ENCODE results near the gene KMT2A.

Gene KMT2A

DNA sequence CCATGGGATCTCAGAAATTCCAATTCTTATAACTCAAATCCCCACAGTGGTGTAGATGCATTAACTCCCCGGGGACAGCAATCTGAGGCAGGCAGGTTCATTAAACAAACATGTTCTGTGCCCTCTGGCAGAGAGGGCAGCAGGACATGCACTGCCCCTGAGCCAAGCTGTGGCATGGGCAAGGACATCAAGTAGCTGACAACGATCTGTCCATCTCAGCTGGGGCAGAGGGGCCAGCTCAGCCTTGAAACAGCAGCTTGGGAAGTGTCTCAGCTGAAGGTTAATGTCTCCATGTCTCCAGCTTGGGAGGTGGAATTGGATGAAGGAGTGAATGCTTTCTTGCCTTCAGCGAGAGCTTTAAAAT, 108.3 kb downstream of the KMT2A start:
- Histone ChIP-seq H3K27me3 (replicated peaks; ENCODE audit: control insufficient read depth, insufficient read depth, low read length) (no peaks in the 10 kb centered on the region), H3K36me3 (ENCODE audit: control insufficient read depth, insufficient read depth, low read length) (no peaks in the 10 kb centered on the region), H3K4me3 (replicated peaks; ENCODE audit: low read depth, low read length) (no peak overlapping the region)
- no peak for DNase-seq (ENCODE audit: extremely low read depth, insufficient read length)
- TF ChIP-seq CTCF (IDR thresholded peaks at IDR 0.05; ENCODE audit: insufficient read depth, low read length, poor library complexity, severe bottlenecking): no peak

- Histone ChIP-seq H3K27me3 (replicated peaks; ENCODE audit: control insufficient read depth, insufficient read depth, low read length) (no peaks in the 10 kb centered on the region), H3K4me3 (replicated peaks; ENCODE audit: low read depth, low read length) (no peak overlapping the region), H3K36me3 (ENCODE audit: control insufficient read depth, insufficient read depth, low read length) (no peaks in the 10 kb centered on the region)
- DNase-seq (ENCODE audit: extremely low read depth, insufficient read length): no peak
- no peak for TF ChIP-seq CTCF (IDR thresholded peaks at IDR 0.05; ENCODE audit: insufficient read depth, low read length, poor library complexity, severe bottlenecking)
Measured at GRCh38 chr11:118545533-118545932, 109.2 kb downstream of the KMT2A start.

GRCh38 chr11:118547132-118547531, 110.8 kb downstream of the KMT2A start:
- H3K27me3 ChIP-seq (replicated peaks; ENCODE audit: control insufficient read depth, insufficient read depth, low read length): no peaks in the 10 kb centered on the region
- H3K4me3 ChIP-seq (replicated peaks; ENCODE audit: low read depth, low read length): no peak overlapping the region
- TF ChIP-seq CTCF (IDR thresholded peaks at IDR 0.05; ENCODE audit: insufficient read depth, low read length, poor library complexity, severe bottlenecking): no peak
- no peaks in the 10 kb centered on the region; the same call in 1 of the 2 replicates for H3K36me3 ChIP-seq (ENCODE audit: control insufficient read depth, insufficient read depth, low read length)
- DNase-seq (ENCODE audit: extremely low read depth, insufficient read length): no peak

DNA sequence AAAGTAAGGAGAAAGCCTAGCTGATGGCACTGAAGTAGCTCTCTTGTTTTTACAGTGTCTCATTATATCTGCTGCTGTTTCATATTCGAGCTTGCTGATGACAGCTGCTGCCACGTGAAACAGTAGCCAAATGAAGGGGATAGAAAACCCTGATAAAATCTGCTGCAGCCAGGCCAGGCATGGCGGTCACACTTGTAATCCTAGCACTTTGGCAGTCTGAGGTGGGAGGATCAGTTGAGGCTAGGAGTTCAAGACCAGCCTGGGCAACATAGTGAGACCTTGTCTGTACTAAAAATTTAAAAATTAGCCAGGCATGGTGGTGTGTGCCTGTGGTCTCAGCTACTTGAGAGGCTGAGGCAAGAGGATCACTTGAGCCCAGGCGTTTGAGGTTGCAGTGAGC, 116.0 kb downstream of the KMT2A start:
- no peaks in the 10 kb centered on the region; the same call in 1 of the 2 replicates for H3K36me3 ChIP-seq (ENCODE audit: control insufficient read depth, insufficient read depth, low read length)
- H3K27me3 ChIP-seq (replicated peaks; ENCODE audit: control insufficient read depth, insufficient read depth, low read length): no peaks in the 10 kb centered on the region

DNA sequence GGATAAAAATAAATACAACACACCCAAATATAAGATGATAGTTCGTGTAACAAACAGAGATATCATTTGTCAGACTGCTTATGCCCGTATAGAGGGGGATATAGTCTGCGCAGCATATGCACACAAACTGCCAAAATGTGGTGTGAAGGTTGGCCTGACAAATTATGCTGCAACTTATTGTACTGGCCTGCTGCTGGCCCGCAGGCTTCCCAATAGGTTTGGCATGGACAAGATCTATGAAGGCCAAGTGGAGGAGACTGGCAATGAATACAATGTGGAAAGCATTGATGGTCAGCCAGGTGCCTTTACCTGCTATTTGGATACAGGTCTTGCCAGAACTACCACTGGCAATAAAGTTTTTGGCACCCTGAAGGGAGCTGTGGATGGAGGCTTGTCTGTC, 124.5 kb downstream of the KMT2A start:
- no peaks in the 10 kb centered on the region for H3K27me3 ChIP-seq (replicated peaks; ENCODE audit: control insufficient read depth, insufficient read depth, low read length)
- TF ChIP-seq CTCF (IDR thresholded peaks at IDR 0.05; ENCODE audit: insufficient read depth, low read length, poor library complexity, severe bottlenecking): no peak
- no peak overlapping the region for H3K4me3 ChIP-seq (replicated peaks; ENCODE audit: low read depth, low read length)
- DNase-seq (ENCODE audit: extremely low read depth, insufficient read length): no peak
- H3K36me3 ChIP-seq (ENCODE audit: control insufficient read depth, insufficient read depth, low read length): no peaks in the 10 kb centered on the region

More for the DNA sequence above, 116.0 kb downstream of the KMT2A start:
- no peak for TF ChIP-seq CTCF (IDR thresholded peaks at IDR 0.05; ENCODE audit: insufficient read depth, low read length, poor library complexity, severe bottlenecking)
- no peak for DNase-seq (ENCODE audit: extremely low read depth, insufficient read length)
- no peak overlapping the region for H3K4me3 ChIP-seq (replicated peaks; ENCODE audit: low read depth, low read length)

GRCh38 chr11:118565051-118565450, 128.8 kb downstream of the KMT2A start:
- TF ChIP-seq CTCF (IDR thresholded peaks at IDR 0.05; ENCODE audit: insufficient read depth, low read length, poor library complexity, severe bottlenecking): no peak
- DNase-seq (ENCODE audit: extremely low read depth, insufficient read length): no peak
- H3K27me3 ChIP-seq (replicated peaks; ENCODE audit: control insufficient read depth, insufficient read depth, low read length): no peaks in the 10 kb centered on the region
- no peaks in the 10 kb centered on the region for H3K36me3 ChIP-seq (ENCODE audit: control insufficient read depth, insufficient read depth, low read length)
- H3K4me3 ChIP-seq (replicated peaks; ENCODE audit: low read depth, low read length): no peak overlapping the region

All from GM06990 (cell line).